Natural killer cell treated with Interleukin-12 subunit alpha and Interleukin-12 subunit beta and Interleukin-15 and Interleukin-18, amount 100 ng/mL, for 72 hours (primary cell): Measurements from ENCODE around the gene HBG1. TPM values are rescaled to one million over a fixed set of nuclear protein-coding genes. Genes with fewer than 3 reads are reported as not detected.
A peak's percentile ranks its signal among the peaks of the same experiment; 100 is the strongest.

Source experiments
- ATAC-seq, 2 donors: fragments of 150-1000 bp; cut with Tn5 transposase in 1 of 2; sonication (Bioruptor Pico), chemical (Tn5 transposase) in 1 of 2; 2 replicates each; pipeline ENCODE4 v1.10.0; 2021
- DNase-seq: peaks from one replicate; pipeline ENCODE4 v3.0.0; 2022; ENCODE audit warnings: low spot score
- H3K27ac Mint-ChIP-seq, 2 donors: 1 replicate in 1 of 2; 2 replicates in 1 of 2; pipeline ENCODE4 v1.8.0; 2022; ENCODE audit warnings: mixed read lengths in 2 of 2, mild to moderate bottlenecking in 1 of 2, moderate library complexity in 1 of 2
- H3K27me3 Mint-ChIP-seq, 2 donors: 1 replicate in 1 of 2; 2 replicates in 1 of 2; pipeline ENCODE4 v1.8.0; 2022; ENCODE audit warnings: mixed read lengths in 2 of 2
- H3K36me3 Mint-ChIP-seq: one replicate; pipeline ENCODE4 v1.8.0; 2022; ENCODE audit warnings: mixed read lengths
- H3K4me1 Mint-ChIP-seq, 2 donors: 1 replicate in 1 of 2; 2 replicates in 1 of 2; pipeline ENCODE4 v1.8.0; 2022; ENCODE audit warnings: low read depth in 2 of 2, mixed read lengths in 2 of 2, mild to moderate bottlenecking in 1 of 2
- H3K4me3 Mint-ChIP-seq: one replicate; pipeline ENCODE4 v1.8.0; 2022; ENCODE audit warnings: mixed read lengths
- H3K9me3 Mint-ChIP-seq: 2 replicates; pipeline ENCODE4 v1.8.0; 2022; ENCODE audit warnings: mixed read lengths
- total RNA-seq, 2 donors: library from RNA; stranded (reverse); gene quantifications; one replicate each; pipeline ENCODE4 v1.2.3, GENCODE V29; 2022

Gene HBG1
- total RNA-seq, 2 donors from 2014 or later: not detected

GRCh38 chr11:5234381-5234834 lies 15.2 kb downstream of the HBG1 start, which contains the start of gene HBD:
Gene HBD (minus strand): TSS chr11:5234483. CDS start chr11:5234433, 50 bp downstream.
- no peaks in the 10 kb centered on the region for H3K9me3 Mint-ChIP-seq
- H3K27ac Mint-ChIP-seq: no peak within 1 kb of the TSS
- DNase-seq: no peak
- no peaks in the 10 kb centered on the region for H3K36me3 Mint-ChIP-seq
- H3K4me1 Mint-ChIP-seq: no peaks in the 10 kb centered on the region
- H3K27me3 Mint-ChIP-seq: peaks cover 3 to 23% of the 10 kb centered on the region in 2 donors
- no peak within 1 kb of the TSS for H3K4me3 Mint-ChIP-seq
- no peak for ATAC-seq

- no peak overlapping the region for H3K27ac Mint-ChIP-seq
- peaks cover 3 to 14% of the 10 kb centered on the region in 2 donors for H3K27me3 Mint-ChIP-seq
- no peaks in the 10 kb centered on the region for H3K9me3 Mint-ChIP-seq
- H3K36me3 Mint-ChIP-seq: no peaks in the 10 kb centered on the region
- DNase-seq (no peak), ATAC-seq (no peak)
- no peak overlapping the region for H3K4me3 Mint-ChIP-seq
- no peaks in the 10 kb centered on the region for H3K4me1 Mint-ChIP-seq
Measured at GRCh38 chr11:5233307-5233706, 16.4 kb downstream of the HBG1 start.

GRCh38 chr11:5232821-5233220 lies 16.8 kb downstream of the HBG1 start:
- DNase-seq (no peak), ATAC-seq (no peak)
- Mint-ChIP-seq H3K36me3 (no peaks in the 10 kb centered on the region), H3K4me1 (no peaks in the 10 kb centered on the region), H3K9me3 (no peaks in the 10 kb centered on the region), H3K27me3 (peaks cover 3 to 14% of the 10 kb centered on the region in 2 donors), H3K27ac (no peak overlapping the region), H3K4me3 (no peak overlapping the region)

GRCh38 chr11:5232176-5232575 lies 17.5 kb downstream of the HBG1 start:
- Mint-ChIP-seq H3K27ac (no peak overlapping the region), H3K27me3 (peaks cover 0 to 8% of the 10 kb centered on the region in 2 donors), H3K4me3 (no peak overlapping the region), H3K9me3 (no peaks in the 10 kb centered on the region), H3K4me1 (no peaks in the 10 kb centered on the region), H3K36me3 (no peaks in the 10 kb centered on the region)
- no peak for DNase-seq
- ATAC-seq: no peak

- Mint-ChIP-seq H3K27ac (no peak overlapping the region), H3K4me3 (no peak overlapping the region), H3K27me3 (peaks cover 0 to 6% of the 10 kb centered on the region in 2 donors), H3K4me1 (no peaks in the 10 kb centered on the region), H3K36me3 (no peaks in the 10 kb centered on the region), H3K9me3 (no peaks in the 10 kb centered on the region)
- DNase-seq (no peak), ATAC-seq (no peak)
Measured at GRCh38 chr11:5231111-5231510, 18.5 kb downstream of the HBG1 start.

- ATAC-seq: no peak
- H3K9me3 Mint-ChIP-seq: no peaks in the 10 kb centered on the region
- H3K4me3 Mint-ChIP-seq: no peak overlapping the region
- H3K36me3 Mint-ChIP-seq: no peaks in the 10 kb centered on the region
- no peak overlapping the region for H3K27ac Mint-ChIP-seq
- H3K27me3 Mint-ChIP-seq: no peaks in the 10 kb centered on the region
- no peaks in the 10 kb centered on the region for H3K4me1 Mint-ChIP-seq
- DNase-seq: no peak
Measured at GRCh38 chr11:5230266-5230665, 19.4 kb downstream of the HBG1 start.

GRCh38 chr11:5229796-5230195 lies 19.9 kb downstream of the HBG1 start:
- no peak overlapping the region for H3K4me3 Mint-ChIP-seq
- no peaks in the 10 kb centered on the region for H3K27me3 Mint-ChIP-seq
- H3K27ac Mint-ChIP-seq: no peak overlapping the region
- H3K36me3 Mint-ChIP-seq: no peaks in the 10 kb centered on the region
- ATAC-seq (no peak), DNase-seq (no peak)
- no peaks in the 10 kb centered on the region for H3K4me1 Mint-ChIP-seq
- no peaks in the 10 kb centered on the region for H3K9me3 Mint-ChIP-seq

GRCh38 chr11:5229356-5229755 lies 20.3 kb downstream of the HBG1 start:
- Mint-ChIP-seq H3K36me3 (no peaks in the 10 kb centered on the region), H3K27me3 (no peaks in the 10 kb centered on the region), H3K9me3 (no peaks in the 10 kb centered on the region), H3K27ac (no peak overlapping the region), H3K4me3 (no peak overlapping the region), H3K4me1 (no peaks in the 10 kb centered on the region)
- ATAC-seq (no peak), DNase-seq (no peak)

GRCh38 chr11:5228124-5228523 lies 21.5 kb downstream of the HBG1 start:
- no peaks in the 10 kb centered on the region for H3K4me1 Mint-ChIP-seq
- H3K9me3 Mint-ChIP-seq: no peaks in the 10 kb centered on the region
- no peaks in the 10 kb centered on the region for H3K27me3 Mint-ChIP-seq
- ATAC-seq: no peak
- H3K36me3 Mint-ChIP-seq: no peaks in the 10 kb centered on the region
- DNase-seq: no peak
- H3K27ac Mint-ChIP-seq: no peak overlapping the region
- no peak overlapping the region for H3K4me3 Mint-ChIP-seq

GRCh38 chr11:5227681-5228080 lies 22.0 kb downstream of the HBG1 start:
- DNase-seq (no peak), ATAC-seq (no peak)
- H3K4me3 Mint-ChIP-seq: no peak overlapping the region
- H3K27me3 Mint-ChIP-seq: no peaks in the 10 kb centered on the region
- no peaks in the 10 kb centered on the region for H3K9me3 Mint-ChIP-seq
- no peak overlapping the region for H3K27ac Mint-ChIP-seq
- H3K4me1 Mint-ChIP-seq: no peaks in the 10 kb centered on the region
- H3K36me3 Mint-ChIP-seq: no peaks in the 10 kb centered on the region

- Mint-ChIP-seq H3K9me3 (no peaks in the 10 kb centered on the region), H3K4me1 (no peaks in the 10 kb centered on the region), H3K27ac (no peak within 1 kb of the TSS), H3K4me3 (no peak within 1 kb of the TSS), H3K27me3 (no peaks in the 10 kb centered on the region), H3K36me3 (no peaks in the 10 kb centered on the region)
- peak; percentile 6 to 36 for ATAC-seq
- DNase-seq: no peak
Measured at GRCh38 chr11:5226732-5227310, 22.8 kb downstream of the HBG1 start, which contains the start of gene HBB. Gene HBB (minus strand): TSS chr11:5227071. CDS start chr11:5227021, 50 bp downstream.

GRCh38 chr11:5225480-5225871 lies 24.2 kb downstream of the HBG1 start:
- H3K9me3 Mint-ChIP-seq: no peaks in the 10 kb centered on the region
- ATAC-seq (no peak), DNase-seq (no peak)
- no peak overlapping the region for H3K27ac Mint-ChIP-seq
- H3K4me3 Mint-ChIP-seq: no peak overlapping the region
- H3K4me1 Mint-ChIP-seq: no peaks in the 10 kb centered on the region
- H3K36me3 Mint-ChIP-seq: no peaks in the 10 kb centered on the region
- no peaks in the 10 kb centered on the region for H3K27me3 Mint-ChIP-seq

- no peak overlapping the region for H3K27ac Mint-ChIP-seq
- no peaks in the 10 kb centered on the region for H3K36me3 Mint-ChIP-seq
- DNase-seq: no peak
- no peaks in the 10 kb centered on the region for H3K4me1 Mint-ChIP-seq
- no peak overlapping the region for H3K4me3 Mint-ChIP-seq
- H3K9me3 Mint-ChIP-seq: no peaks in the 10 kb centered on the region
- no peak for ATAC-seq
- H3K27me3 Mint-ChIP-seq: no peaks in the 10 kb centered on the region
Measured at GRCh38 chr11:5224538-5225479, 24.8 kb downstream of the HBG1 start.

GRCh38 chr11:5223686-5224085 lies 26.0 kb downstream of the HBG1 start:
- Mint-ChIP-seq H3K4me1 (no peaks in the 10 kb centered on the region), H3K9me3 (no peaks in the 10 kb centered on the region), H3K27me3 (no peaks in the 10 kb centered on the region), H3K27ac (no peak overlapping the region), H3K36me3 (no peaks in the 10 kb centered on the region), H3K4me3 (no peak overlapping the region)
- DNase-seq (no peak), ATAC-seq (no peak)
